SH-SY5Y (cell line): ENCODE data around the gene CBFA2T3.

Experiments
- GATA2 ChIP-seq: IDR thresholded peaks from 2 replicates; pipeline ENCODE4 v1.6.1; 2011; ENCODE audit warnings: mild to moderate bottlenecking, low read depth, low read length
- GATA3 ChIP-seq: IDR thresholded peaks from 2 replicates; pipeline ENCODE4 v1.6.1; 2011; ENCODE audit warnings: low read depth, mild to moderate bottlenecking, low read length, moderate library complexity

DNA sequence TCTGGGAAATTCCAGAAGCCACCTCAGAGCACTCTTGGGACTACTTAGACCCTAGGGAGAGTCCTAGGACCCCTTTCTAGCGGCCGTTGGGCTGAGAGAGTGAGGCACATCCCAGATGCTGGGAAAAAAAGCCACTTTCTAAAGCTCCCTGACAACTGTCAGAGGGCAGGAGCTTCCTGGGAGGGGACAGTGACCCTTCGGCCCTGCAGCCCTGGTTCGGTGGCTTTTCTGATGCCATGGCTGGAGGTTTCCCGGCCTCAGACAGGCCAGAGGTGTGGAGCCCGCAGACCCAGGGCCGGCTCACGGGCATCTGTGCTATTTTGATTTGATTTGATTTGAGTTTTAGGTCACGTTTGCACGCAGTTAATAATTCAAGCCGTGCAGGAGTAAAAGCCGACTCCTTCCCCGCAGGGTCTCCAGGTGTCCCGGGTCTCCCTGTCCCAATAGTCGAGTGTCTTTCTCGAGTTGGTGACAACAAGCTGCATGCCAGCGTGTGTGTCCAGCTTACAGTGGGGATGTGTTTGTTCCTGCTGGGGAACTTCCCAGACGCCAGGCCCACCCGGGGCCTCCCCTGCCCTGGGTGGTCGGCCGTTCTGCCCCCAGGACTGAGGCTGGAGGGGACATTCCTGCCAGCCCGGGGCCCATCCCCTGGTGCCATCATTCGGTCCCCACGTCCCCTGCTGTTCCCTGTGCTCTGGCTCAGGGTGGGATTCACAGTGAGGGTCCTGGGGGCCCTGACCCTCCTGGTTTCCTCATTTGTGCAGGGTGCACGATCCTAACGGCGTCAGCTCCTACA, 1.0 kb upstream of the CBFA2T3 start:
- TF ChIP-seq GATA2 (no peak), GATA3 (no peak)
